ENCODE data around the gene EFL1. TPM values are rescaled to one million over a fixed set of nuclear protein-coding genes. Genes with fewer than 3 reads are reported as not detected.
"Not testable (repeated sequence)": the region's sequence is repeated elsewhere in the genome, so short reads cannot be mapped to it uniquely, and the experiment has no call there.

EFL1 gene
- polyA plus RNA-seq, 1 donor (not counting 4 experiments of a cell fraction or from before 2014, with no cell fraction given) = 32.0 TPM

- dilution Hi-C loops (cut with MboI; ENCODE audit: extremely low pct_ligation_motif_present, low sequenced_read_pairs); H3K9me3 ChIP-seq (ENCODE audit: control insufficient read depth, low read depth, low read length); H3K79me2 ChIP-seq (ENCODE audit: control insufficient read depth, insufficient read depth, low read length); H3K9me1 ChIP-seq (ENCODE audit: control insufficient read depth, extremely low read depth, insufficient read depth, low read length); H3K36me3 ChIP-seq (ENCODE audit: control insufficient read depth in 2 of 2, extremely low read depth in 1 of 2, insufficient read depth in 2 of 2, low read length in 2 of 2); H3K27ac ChIP-seq (ENCODE audit: control insufficient read depth, insufficient read depth, low read length); H2AFZ ChIP-seq (ENCODE audit: control insufficient read depth, low read length); H4K20me1 ChIP-seq (ENCODE audit: control insufficient read depth, extremely low read depth, insufficient read depth, low read length); H3K4me3 ChIP-seq (ENCODE audit: control insufficient read depth in 2 of 3, extremely low read depth in 1 of 3, insufficient read depth in 2 of 3, low read depth in 1 of 3, low read length in 3 of 3); H3K4me1 ChIP-seq (ENCODE audit: control insufficient read depth, extremely low read depth, insufficient read depth, low read length); H3K4me2 ChIP-seq (ENCODE audit: control insufficient read depth, extremely low read depth, insufficient read depth, low read depth, low read length); DNase-seq (ENCODE audit: low read depth, low spot score); H3K27me3 ChIP-seq (ENCODE audit: control insufficient read depth, extremely low read depth, insufficient read depth, low read length); H3K9ac ChIP-seq (ENCODE audit: control insufficient read depth, extremely low read depth, insufficient read depth, low read length): not testable (repeated sequence)
- peak; percentile 62 for FAIRE-seq
Observed at GRCh38 chr15:82192394-82192793, 70.1 kb downstream of the EFL1 start.

- FAIRE-seq = peak; percentile 17
- Histone ChIP-seq H3K27ac (ENCODE audit: control insufficient read depth, insufficient read depth, low read length) (no peak overlapping the region), H2AFZ (ENCODE audit: control insufficient read depth, low read length) (no peak overlapping the region)
Observed at GRCh38 chr15:82186719-82187406, 75.7 kb downstream of the EFL1 start.

More at GRCh38 chr15:82186719-82187406, 75.7 kb downstream of the EFL1 start:
- dilution Hi-C loops (cut with MboI; ENCODE audit: extremely low pct_ligation_motif_present, low sequenced_read_pairs) = no loop called here
- Histone ChIP-seq H3K4me1 (ENCODE audit: control insufficient read depth, extremely low read depth, insufficient read depth, low read length) (no peaks in the 10 kb centered on the region), H3K4me3 (ENCODE audit: control insufficient read depth in 2 of 3, extremely low read depth in 1 of 3, insufficient read depth in 2 of 3, low read depth in 1 of 3, low read length in 3 of 3) (no peak overlapping the region), H3K4me2 (ENCODE audit: control insufficient read depth, extremely low read depth, insufficient read depth, low read depth, low read length) (no peak overlapping the region), H3K79me2 (ENCODE audit: control insufficient read depth, insufficient read depth, low read length) (no peaks in the 10 kb centered on the region), H3K9me1 (ENCODE audit: control insufficient read depth, extremely low read depth, insufficient read depth, low read length) (no peaks in the 10 kb centered on the region), H3K36me3 (ENCODE audit: control insufficient read depth in 2 of 2, extremely low read depth in 1 of 2, insufficient read depth in 2 of 2, low read length in 2 of 2) (peaks cover 0 to 3% of the 10 kb centered on the region in 2 experiments), H3K9ac (ENCODE audit: control insufficient read depth, extremely low read depth, insufficient read depth, low read length) (no peak overlapping the region), H3K9me3 (ENCODE audit: control insufficient read depth, low read depth, low read length) (no peaks in the 10 kb centered on the region), H4K20me1 (ENCODE audit: control insufficient read depth, extremely low read depth, insufficient read depth, low read length) (no peaks in the 10 kb centered on the region), H3K27me3 (ENCODE audit: control insufficient read depth, extremely low read depth, insufficient read depth, low read length) (no peaks in the 10 kb centered on the region)
- no peak for TF ChIP-seq CTCF (optimal IDR thresholded peaks at IDR 0.05 in 1 of 3, IDR thresholded peaks at IDR 0.05 in 1 of 3, conservative IDR thresholded peaks at IDR 0.05 in 1 of 3; ENCODE audit: extremely low read depth in 1 of 3, insufficient read depth in 2 of 3, low read length in 3 of 3)
- TF ChIP-seq EZH2 (IDR thresholded peaks at IDR 0.05; ENCODE audit: low read length) = no peak
- DNase-seq (ENCODE audit: low read depth, low spot score) = no peak
